ENCODE results near the gene CGAS.
"Not testable (repeated sequence)": the region's sequence is repeated elsewhere in the genome, so short reads cannot be mapped to it uniquely, and the experiment has no call there.

CGAS gene

GRCh38 chr6:73435236-73435635 is 16.9 kb downstream of the CGAS start:
- Mint-ChIP-seq H3K9me3 (no peaks in the 10 kb centered on the region), H3K4me3 (no peak overlapping the region)

DNA sequence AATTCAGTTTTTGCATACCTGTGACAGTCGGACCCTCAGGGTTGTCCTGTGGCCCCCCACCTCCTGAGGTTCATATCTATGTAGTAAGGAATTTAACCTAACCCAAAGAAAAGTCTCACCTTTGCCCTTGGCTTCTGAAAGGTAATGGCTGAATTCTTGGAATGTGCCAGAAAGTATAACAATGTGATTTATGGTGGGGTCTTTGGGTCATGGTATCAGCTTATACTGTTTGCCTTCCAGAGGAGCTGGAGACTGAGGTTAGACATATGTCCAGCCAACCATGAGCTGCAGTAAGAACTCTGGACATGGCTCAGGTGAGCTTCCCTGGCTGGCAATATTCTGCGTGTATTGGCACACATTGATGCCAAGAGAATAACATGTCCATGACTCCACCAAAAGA is 30.6 kb downstream of the CGAS start:
- ATAC-seq (no peak), DNase-seq (no peak)
- no peak overlapping the region for H3K27ac Mint-ChIP-seq
- H3K4me1 Mint-ChIP-seq, result peaks cover 23% of the 10 kb centered on the region
- H3K9me3 Mint-ChIP-seq, result no peaks in the 10 kb centered on the region
- H3K4me3 Mint-ChIP-seq, result no peak overlapping the region
- H3K27me3 Mint-ChIP-seq, result no peaks in the 10 kb centered on the region

More at GRCh38 chr6:73435236-73435635, 16.9 kb downstream of the CGAS start:
- Mint-ChIP-seq H3K27ac (no peak overlapping the region), H3K27me3 (no peaks in the 10 kb centered on the region), H3K4me1 (no peaks in the 10 kb centered on the region)
- DNase-seq (no peak), ATAC-seq (no peak)

DNA sequence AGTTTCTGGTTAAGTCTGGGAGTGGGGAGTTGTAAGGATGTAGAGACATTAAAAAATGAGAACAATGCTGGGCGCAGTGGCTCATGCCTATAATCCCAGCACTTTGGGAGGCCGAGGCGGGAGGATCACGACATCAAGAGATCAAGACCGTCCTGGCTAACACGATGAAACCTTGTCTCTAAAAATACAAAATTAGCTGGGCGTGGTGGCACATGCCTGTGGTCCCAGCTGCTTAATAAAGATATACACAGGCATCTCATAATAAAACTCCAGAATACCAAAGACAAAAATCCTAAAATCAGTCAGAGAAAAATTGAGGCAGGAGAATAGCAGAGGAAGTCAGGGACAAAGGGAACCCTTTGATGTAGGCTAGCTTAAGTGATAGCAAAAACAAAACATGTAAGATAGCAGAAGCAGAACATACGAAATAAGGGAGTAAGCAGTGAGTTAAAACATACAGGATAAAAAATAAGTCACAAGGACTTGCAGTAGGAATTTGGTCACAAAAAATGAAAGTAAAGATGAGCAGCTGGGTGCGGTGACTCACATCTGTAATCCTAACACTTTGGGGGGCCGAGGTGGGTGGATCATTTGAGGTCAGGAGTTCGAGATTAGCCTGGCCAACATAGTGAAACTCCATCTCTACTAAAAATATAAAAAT is 33.9 kb downstream of the CGAS start:
- Mint-ChIP-seq H3K9me3 (no peaks in the 10 kb centered on the region), H3K4me1 (peaks cover 19% of the 10 kb centered on the region), H3K4me3 (no peak overlapping the region), H3K27ac (peak overlapping the region in 1 of 2 donors; percentile 50), H3K27me3 (no peaks in the 10 kb centered on the region)
- no peak for DNase-seq
- no peak for ATAC-seq

DNA sequence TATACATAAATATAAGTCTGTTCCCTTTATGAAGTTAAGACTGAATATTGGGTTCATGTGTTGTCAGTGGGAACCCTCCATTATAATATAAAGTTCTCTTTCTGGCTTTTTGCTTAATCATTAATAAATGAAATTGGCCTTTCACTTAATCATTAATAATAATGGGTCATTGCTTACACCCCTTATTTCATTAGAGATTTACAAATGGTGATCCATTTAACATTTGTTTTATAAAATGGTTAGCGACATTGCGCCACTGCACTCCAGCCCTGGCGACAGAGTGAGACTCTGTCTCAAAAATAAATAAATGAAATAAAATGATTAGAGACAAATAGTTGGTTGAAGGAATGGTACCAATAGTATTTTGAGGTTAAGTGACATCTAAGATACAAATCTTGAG is 39.0 kb downstream of the CGAS start:
- DNase-seq (no peak), ATAC-seq (no peak)
- Mint-ChIP-seq H3K27ac (no peak overlapping the region), H3K9me3 (no peaks in the 10 kb centered on the region), H3K4me1 (peaks cover under 1% of the 10 kb centered on the region), H3K27me3 (no peaks in the 10 kb centered on the region), H3K4me3 (no peak overlapping the region)

DNA sequence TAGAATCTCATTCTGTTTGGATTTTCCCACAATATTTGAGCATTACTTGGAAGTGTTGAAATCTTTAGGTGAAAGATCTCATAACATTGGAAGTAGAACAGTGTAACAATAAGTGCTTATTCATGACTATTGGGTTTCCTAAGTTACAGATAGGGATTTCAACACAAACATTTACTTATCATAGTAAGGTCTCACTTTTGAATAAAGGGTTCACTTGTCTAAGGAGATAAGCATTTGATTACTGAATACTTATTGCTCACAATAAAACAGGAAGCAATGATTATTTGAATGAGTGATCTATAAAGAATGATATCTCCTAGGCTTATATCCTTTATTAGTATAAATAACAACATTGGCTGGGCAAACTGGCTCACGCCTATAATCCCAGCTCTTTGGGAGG is 42.7 kb downstream of the CGAS start:
- Mint-ChIP-seq H3K4me3 (no peak overlapping the region), H3K27me3 (no peaks in the 10 kb centered on the region), H3K4me1 (no peaks in the 10 kb centered on the region), H3K27ac (no peak overlapping the region), H3K9me3 (no peaks in the 10 kb centered on the region)
- ATAC-seq (no peak), DNase-seq (no peak)

- Mint-ChIP-seq H3K4me3 (no peak overlapping the region), H3K9me3 (no peaks in the 10 kb centered on the region), H3K27me3 (no peaks in the 10 kb centered on the region), H3K27ac (no peak overlapping the region), H3K4me1 (no peaks in the 10 kb centered on the region)
- DNase-seq (no peak), ATAC-seq (no peak)
Observed at GRCh38 chr6:73400656-73401055, 51.4 kb downstream of the CGAS start.

GRCh38 chr6:73395875-73396274 is 56.2 kb downstream of the CGAS start:
- ATAC-seq (no peak), DNase-seq (no peak)
- Mint-ChIP-seq H3K4me3 (no peak overlapping the region), H3K4me1 (peaks cover 11% of the 10 kb centered on the region), H3K27me3 (no peaks in the 10 kb centered on the region), H3K9me3 (no peaks in the 10 kb centered on the region), H3K27ac (no peak overlapping the region)

DNA sequence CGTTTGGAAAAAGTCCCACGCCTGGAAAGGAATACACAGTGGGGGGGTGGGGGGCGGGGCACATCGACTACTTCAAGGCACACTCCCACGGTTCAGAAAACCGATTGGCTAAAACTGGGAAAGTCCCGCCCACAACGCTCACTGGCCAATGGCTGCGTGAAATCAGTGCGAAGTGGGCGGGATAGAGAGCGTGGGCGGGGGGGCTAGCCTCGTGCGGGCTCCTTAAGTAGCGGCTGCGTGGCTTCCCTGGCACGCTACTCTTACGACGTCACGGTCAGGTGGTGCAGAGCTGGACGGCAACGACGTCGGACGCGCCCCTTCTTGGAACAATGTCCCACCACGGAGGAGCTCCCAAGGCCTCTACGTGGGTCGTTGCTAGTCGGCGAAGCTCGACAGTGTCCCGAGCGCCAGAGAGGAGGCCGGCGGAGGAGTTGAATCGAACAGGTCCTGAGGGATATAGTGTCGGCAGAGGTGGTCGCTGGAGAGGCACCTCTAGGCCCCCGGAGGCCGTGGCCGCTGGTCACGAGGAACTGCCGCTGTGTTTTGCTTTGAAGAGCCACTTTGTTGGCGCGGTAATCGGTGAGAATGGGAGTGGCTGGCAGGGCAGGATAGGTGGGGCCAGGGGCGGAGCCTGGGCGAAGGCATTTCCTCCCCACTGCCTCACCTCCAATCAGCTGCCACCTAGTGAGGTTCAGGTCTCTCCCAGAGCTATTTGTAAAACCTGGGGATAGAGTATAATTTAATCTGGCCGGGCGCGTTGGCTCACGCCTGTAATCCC is 57.3 kb downstream of the CGAS start, which contains the start of gene DDX43:
TSS of gene DDX43 (plus strand) at position 252 of the 778 bp plus-strand sequence. CDS start at position 330, 78 bp downstream.
- no peaks in the 10 kb centered on the region for H3K27me3 Mint-ChIP-seq
- peak; percentile 88 for ATAC-seq
- no peaks in the 10 kb centered on the region for H3K9me3 Mint-ChIP-seq
- peaks cover 11% of the 10 kb centered on the region for H3K4me1 Mint-ChIP-seq
- H3K27ac Mint-ChIP-seq, result peak within 1 kb of the TSS; percentile 96
- H3K4me3 Mint-ChIP-seq, result peak within 1 kb of the TSS; percentile 71 to 81
- peak; percentile 25 to 67 for DNase-seq

- Mint-ChIP-seq H3K4me3 (no peak overlapping the region), H3K27me3 (no peaks in the 10 kb centered on the region), H3K9me3 (no peaks in the 10 kb centered on the region), H3K4me1 (peaks cover 17% of the 10 kb centered on the region), H3K27ac (peak overlapping the region in 1 of 2 donors; percentile 63)
- ATAC-seq (no peak), DNase-seq (no peak)
Observed at GRCh38 chr6:73393278-73393677, 58.8 kb downstream of the CGAS start.

DNA sequence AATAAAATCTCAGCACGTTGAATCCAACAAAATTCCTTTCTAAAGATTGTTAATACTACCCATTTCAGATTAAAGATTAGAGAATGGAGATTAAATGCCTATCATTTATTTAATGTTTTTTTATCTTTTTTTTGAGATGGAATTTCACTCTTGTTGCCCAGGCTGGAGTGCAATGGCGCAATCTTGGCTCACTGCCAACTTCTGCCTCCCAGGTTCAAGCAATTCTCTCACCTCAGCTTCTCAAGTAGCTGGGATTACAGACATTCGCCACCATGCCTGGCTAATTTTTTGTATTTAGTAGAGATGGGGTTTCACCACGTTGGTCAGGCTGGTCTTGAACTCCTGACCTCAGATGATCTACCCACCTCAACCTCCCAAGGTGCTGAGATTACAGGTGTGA is 59.9 kb downstream of the CGAS start:
- not testable (repeated sequence) for H3K27me3 Mint-ChIP-seq, ATAC-seq, DNase-seq, H3K4me3 Mint-ChIP-seq, H3K9me3 Mint-ChIP-seq, H3K27ac Mint-ChIP-seq
- peaks cover 17% of the 10 kb centered on the region for H3K4me1 Mint-ChIP-seq

DNA sequence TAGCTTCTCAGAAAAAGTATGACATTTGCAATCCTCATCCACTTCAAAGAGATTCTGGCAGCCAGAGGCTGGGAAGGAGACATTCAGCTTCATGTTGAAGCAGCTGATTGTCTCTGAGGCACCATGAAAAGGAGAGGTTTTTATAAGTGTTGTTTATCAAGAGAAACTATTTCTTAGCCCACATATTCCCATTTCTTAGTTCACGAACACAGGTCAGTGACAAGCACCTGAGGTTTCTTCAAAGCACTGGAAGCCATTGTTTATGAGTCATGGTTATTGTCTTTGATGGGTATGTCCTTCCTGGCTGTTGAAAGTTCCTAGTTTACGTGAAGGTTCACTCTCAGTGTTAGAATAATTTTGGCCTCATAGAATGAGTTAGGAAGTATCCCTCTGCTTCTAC is 60.4 kb downstream of the CGAS start:
- Mint-ChIP-seq H3K9me3 (no peaks in the 10 kb centered on the region), H3K27me3 (no peaks in the 10 kb centered on the region), H3K4me1 (peaks cover 17% of the 10 kb centered on the region), H3K4me3 (no peak overlapping the region), H3K27ac (no peak overlapping the region)
- ATAC-seq (no peak), DNase-seq (no peak)

- Mint-ChIP-seq H3K4me3 (no peak overlapping the region), H3K9me3 (no peaks in the 10 kb centered on the region), H3K27me3 (no peaks in the 10 kb centered on the region), H3K27ac (no peak overlapping the region), H3K4me1 (peaks cover 17% of the 10 kb centered on the region)
- ATAC-seq (no peak), DNase-seq (no peak)
Observed at GRCh38 chr6:73389854-73390253, 62.2 kb downstream of the CGAS start.

DNA sequence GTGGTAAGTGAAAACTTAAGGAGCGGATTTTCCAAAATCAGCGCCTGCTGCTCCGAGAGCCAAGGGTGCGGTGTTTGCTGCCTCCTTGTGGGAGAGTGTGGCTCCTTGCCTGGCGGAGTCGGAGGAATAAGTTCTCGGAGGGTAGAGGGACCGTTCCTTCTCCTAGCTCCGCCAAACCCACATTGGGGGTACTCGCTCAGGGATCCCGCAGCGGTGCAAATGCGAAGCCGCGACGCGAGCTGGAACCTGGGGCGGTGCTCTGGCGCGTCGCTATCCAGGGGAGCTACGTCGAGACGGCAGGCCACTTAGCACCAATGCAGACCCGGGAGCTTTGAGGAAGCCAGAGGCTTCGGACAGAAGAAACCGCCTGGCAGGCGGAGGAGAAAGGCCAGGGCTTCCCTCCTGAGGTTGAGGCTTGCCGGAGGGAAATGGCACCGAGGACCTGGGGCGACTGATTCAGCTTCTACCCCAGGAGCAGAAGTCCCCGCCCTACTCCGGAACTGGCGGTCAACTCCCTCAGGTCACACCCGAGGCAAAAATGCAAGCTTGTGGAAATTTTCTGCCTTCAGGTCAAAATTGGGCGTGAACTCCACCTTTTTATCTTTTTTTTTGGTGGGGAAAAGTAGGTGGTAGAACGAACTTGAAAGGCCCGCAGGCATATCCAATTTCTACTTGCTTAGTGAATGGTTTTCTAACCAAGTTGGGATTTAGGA is 63.1 kb downstream of the CGAS start:
- Mint-ChIP-seq H3K27me3 (no peaks in the 10 kb centered on the region), H3K9me3 (no peaks in the 10 kb centered on the region), H3K27ac (peak overlapping the region; percentile 52 to 54), H3K4me3 (peak overlapping the region; percentile 85 to 92), H3K4me1 (peaks cover 17% of the 10 kb centered on the region)
- ATAC-seq, result peak; percentile 88
- peak; percentile 36 to 50 for DNase-seq

DNA sequence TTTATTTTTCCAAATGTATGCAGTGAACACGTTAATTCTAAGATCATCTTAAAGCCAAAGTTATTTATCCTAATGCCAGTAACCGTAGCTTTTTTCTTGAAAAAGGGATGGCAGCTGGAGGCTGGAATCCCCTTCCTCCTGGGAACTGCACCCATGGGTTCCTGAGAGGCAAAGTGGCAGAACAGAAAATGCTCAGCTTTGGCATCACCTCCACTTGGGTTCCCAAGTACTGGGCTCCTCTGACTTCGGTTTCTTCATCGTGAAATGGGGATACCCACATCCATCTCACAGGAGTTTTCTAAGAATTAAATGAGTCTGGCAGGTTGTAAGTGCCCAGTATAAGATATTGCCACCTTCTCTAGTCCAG is 63.7 kb downstream of the CGAS start:
- H3K9me3 Mint-ChIP-seq, result no peaks in the 10 kb centered on the region
- peaks cover 17% of the 10 kb centered on the region for H3K4me1 Mint-ChIP-seq
- DNase-seq (no peak), ATAC-seq (peak; percentile 44)
- H3K27ac Mint-ChIP-seq, result peak overlapping the region in 1 of 2 donors; percentile 52
- H3K27me3 Mint-ChIP-seq, result no peaks in the 10 kb centered on the region
- H3K4me3 Mint-ChIP-seq, result peak overlapping the region; percentile 85 to 92

GRCh38 chr6:73382462-73383113 is 69.5 kb downstream of the CGAS start:
- Mint-ChIP-seq H3K4me3 (no peak overlapping the region), H3K9me3 (no peaks in the 10 kb centered on the region), H3K27ac (no peak overlapping the region), H3K4me1 (no peaks in the 10 kb centered on the region), H3K27me3 (no peaks in the 10 kb centered on the region)
- DNase-seq (no peak), ATAC-seq (no peak)
